ENCODE results near the gene GLYATL1. TPM values are rescaled to one million over a fixed set of nuclear protein-coding genes. Genes with fewer than 3 reads are reported as not detected.

The GLYATL1 gene, protein sequence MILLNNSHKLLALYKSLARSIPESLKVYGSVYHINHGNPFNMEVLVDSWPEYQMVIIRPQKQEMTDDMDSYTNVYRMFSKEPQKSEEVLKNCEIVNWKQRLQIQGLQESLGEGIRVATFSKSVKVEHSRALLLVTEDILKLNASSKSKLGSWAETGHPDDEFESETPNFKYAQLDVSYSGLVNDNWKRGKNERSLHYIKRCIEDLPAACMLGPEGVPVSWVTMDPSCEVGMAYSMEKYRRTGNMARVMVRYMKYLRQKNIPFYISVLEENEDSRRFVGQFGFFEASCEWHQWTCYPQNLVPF
- total RNA-seq: not detected

DNA sequence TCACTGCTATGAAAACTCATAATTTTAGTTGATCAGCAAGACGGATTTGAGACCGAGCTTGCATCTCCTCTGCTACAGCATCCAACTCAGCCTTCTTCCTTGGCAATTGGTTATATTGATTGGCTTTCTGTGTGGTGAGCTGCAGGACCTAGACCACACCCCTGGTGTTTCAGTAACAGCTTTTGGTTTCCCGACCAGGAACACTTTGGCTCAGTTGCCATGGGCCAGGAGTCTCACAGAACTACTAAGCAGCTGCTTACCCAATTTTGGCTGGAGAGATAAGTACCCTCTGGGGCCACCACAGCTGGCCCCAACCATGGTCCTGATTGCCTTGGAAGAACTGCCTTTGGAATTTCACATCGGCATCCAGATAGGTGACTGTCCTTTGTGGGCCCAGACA lies at the start of gene GLYATL1:
TSS of gene GLYATL1 (plus strand) at position 212 of the 400 bp plus-strand sequence. CDS start 7,600 bp downstream, outside the sequence.

Other genes starting within 250 kb of the GLYATL1 start
- not detected for gene GLYAT, start 207.5 kb upstream of the GLYATL1 start, total RNA-seq
- gene GLYATL2, start 94.8 kb upstream of the GLYATL1 start, total RNA-seq: not detected
- gene GLYATL1B, start 146.8 kb downstream of the GLYATL1 start, total RNA-seq: not detected
- 10 to 100 TPM; 58.9 to 63.2 TPM for gene FAM111B, start 167.7 kb downstream of the GLYATL1 start, total RNA-seq
- gene FAM111A, start 203.4 kb downstream of the GLYATL1 start, total RNA-seq: 100 to 1,000 TPM; 158 to 166 TPM
- 1 to 10 TPM in 1 of 2 experiments, under 1 TPM in 1; 0.76 to 1.4 TPM for gene DTX4, start 232.6 kb downstream of the GLYATL1 start, total RNA-seq